ENCODE data around the gene OR4C15. TPM values are rescaled to one million over a fixed set of nuclear protein-coding genes. Genes with fewer than 3 reads are reported as not detected.

Gene OR4C15
- total RNA-seq (2022; extraction: Qiagen RNA extraction; ENCODE audit: low read depth): not detected in 5 replicates

DNA sequence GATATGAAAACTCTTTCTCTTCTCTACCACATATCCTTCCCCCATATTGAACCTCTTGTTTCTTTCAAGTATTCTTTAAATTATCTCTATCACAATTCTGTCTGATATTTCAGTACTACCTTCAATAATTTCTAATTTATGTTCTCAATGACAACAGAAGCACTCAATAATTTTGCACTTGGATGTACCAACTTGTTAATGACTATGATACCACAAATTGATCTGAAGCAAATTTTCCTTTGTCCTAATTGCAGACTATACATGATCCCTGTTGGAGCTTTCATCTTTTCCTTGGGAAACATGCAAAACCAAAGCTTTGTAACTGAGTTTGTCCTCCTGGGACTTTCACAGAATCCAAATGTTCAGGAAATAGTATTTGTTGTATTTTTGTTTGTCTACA lies at the start of gene OR4C15:
OR4C15 (plus strand) TSS at position 301 of the 400 bp plus-strand sequence; CDS start at position 301, 0 bp downstream.

DNA sequence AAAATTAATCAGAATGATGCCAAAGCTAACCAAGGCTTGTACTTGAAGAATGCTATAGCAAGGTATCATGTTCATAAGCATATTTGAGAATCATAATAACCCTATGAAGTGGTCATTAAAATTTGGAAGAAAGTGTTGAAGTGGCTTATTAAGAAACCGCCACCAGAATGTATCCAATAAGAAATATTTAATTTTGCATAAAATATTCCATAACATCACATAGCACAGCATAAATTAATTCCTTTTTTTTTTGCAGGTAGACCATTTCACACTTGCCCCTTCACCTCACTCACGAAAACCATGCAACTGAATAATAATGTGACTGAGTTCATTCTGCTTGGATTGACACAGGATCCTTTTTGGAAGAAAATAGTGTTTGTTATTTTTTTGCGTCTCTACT lies 17.6 kb downstream of the OR4C15 start, which contains the start of gene OR4C16:
OR4C16 (plus strand) TSS at position 301 of the 400 bp plus-strand sequence; CDS start at position 301, 0 bp downstream.

Other genes starting within 250 kb of the OR4C15 start
- not detected in 5 replicates for gene OR4A16, start 211.3 kb upstream of the OR4C15 start, total RNA-seq (2022; extraction: Qiagen RNA extraction; ENCODE audit: low read depth)
- gene OR4A15, start 186.5 kb upstream of the OR4C15 start, total RNA-seq (2022; extraction: Qiagen RNA extraction; ENCODE audit: low read depth): not detected in 5 replicates
- gene OR4C16, start 17.7 kb downstream of the OR4C15 start, total RNA-seq (2022; extraction: Qiagen RNA extraction; ENCODE audit: low read depth): not detected in 5 replicates
- gene OR4C11, start 53.2 kb downstream of the OR4C15 start, total RNA-seq (2022; extraction: Qiagen RNA extraction; ENCODE audit: low read depth): not detected in 5 replicates
- gene OR4P4, start 80.6 kb downstream of the OR4C15 start, total RNA-seq (2022; extraction: Qiagen RNA extraction; ENCODE audit: low read depth): not detected in 5 replicates
- not detected in 5 replicates for gene OR4S2, start 93.9 kb downstream of the OR4C15 start, total RNA-seq (2022; extraction: Qiagen RNA extraction; ENCODE audit: low read depth)
- not detected in 5 replicates for gene OR4C6, start 107.7 kb downstream of the OR4C15 start, total RNA-seq (2022; extraction: Qiagen RNA extraction; ENCODE audit: low read depth)
- gene OR5D13, start 219.0 kb downstream of the OR4C15 start, total RNA-seq (2022; extraction: Qiagen RNA extraction; ENCODE audit: low read depth): not detected in 5 replicates
- gene OR5D14, start 241.1 kb downstream of the OR4C15 start, total RNA-seq (2022; extraction: Qiagen RNA extraction; ENCODE audit: low read depth): not detected in 5 replicates

Data from A549 treated with CpdA at 1 μM for 4 hours (cell line).